Endothelial cell (in vitro differentiated cells): ENCODE measurements around the gene OTOGL. TPM values are rescaled to one million over a fixed set of nuclear protein-coding genes. Genes with fewer than 3 reads are reported as not detected.

Source experiments
- DNase-seq: peaks from one replicate; pipeline ENCODE4 v3.0.0; 2021; ENCODE audit warnings: low spot score
- H3K27ac Mint-ChIP-seq: one replicate; pipeline ENCODE4 v1.8.0; 2021; ENCODE audit warnings: mixed read lengths, inconsistent platforms; ENCODE audit not compliant: unreplicated experiment
- H3K27me3 Mint-ChIP-seq: one replicate; pipeline ENCODE4 v1.8.0; 2021; ENCODE audit warnings: mild to moderate bottlenecking, moderate library complexity, mixed read lengths, inconsistent platforms; ENCODE audit not compliant: unreplicated experiment
- H3K36me3 Mint-ChIP-seq: one replicate; pipeline ENCODE4 v1.8.0; 2021; ENCODE audit warnings: mild to moderate bottlenecking, low read depth, mixed read lengths, inconsistent platforms; ENCODE audit not compliant: unreplicated experiment
- H3K4me1 Mint-ChIP-seq: one replicate; pipeline ENCODE4 v1.8.0; 2021; ENCODE audit warnings: mild to moderate bottlenecking, mixed read lengths, inconsistent platforms; ENCODE audit not compliant: unreplicated experiment
- H3K4me3 Mint-ChIP-seq: one replicate; pipeline ENCODE4 v1.8.0; 2021; ENCODE audit warnings: mild to moderate bottlenecking, mixed read lengths, inconsistent platforms; ENCODE audit not compliant: unreplicated experiment
- H3K9me3 Mint-ChIP-seq: one replicate; pipeline ENCODE4 v1.8.0; 2021; ENCODE audit warnings: mixed read lengths, inconsistent platforms; ENCODE audit not compliant: unreplicated experiment
- total RNA-seq: library from RNA; stranded (reverse); fragmentation: NEBNext Ultra II Directional; extraction: Animal tissue kit (Norgen Biotek cat#: 25700); gene quantifications from one replicate; pipeline ENCODE4 v1.2.1, GENCODE V29; 2021; ENCODE audit not compliant: unreplicated experiment
- TF ChIP-seq, protein P1 (sequence below): fragments of 200-600 bp; sonication (generic); IDR thresholded peaks from one replicate; pipeline ENCODE4 v1.5.0; 2021; ENCODE audit warnings: antibody characterized with exemption; ENCODE audit not compliant: unreplicated experiment

The OTOGL gene
- total RNA-seq, 1 donor from 2014 or later = 0.31 TPM

GRCh38 chr12:80101126-80101525 is 1.8 kb downstream of the OTOGL start:
- Mint-ChIP-seq H3K4me3 (no peak overlapping the region), H3K9me3 (no peaks in the 10 kb centered on the region), H3K27me3 (peaks cover under 1% of the 10 kb centered on the region), H3K4me1 (peaks cover 11% of the 10 kb centered on the region), H3K36me3 (no peaks in the 10 kb centered on the region), H3K27ac (no peak overlapping the region)
- no peak for DNase-seq
- TF ChIP-seq, protein P1, sequence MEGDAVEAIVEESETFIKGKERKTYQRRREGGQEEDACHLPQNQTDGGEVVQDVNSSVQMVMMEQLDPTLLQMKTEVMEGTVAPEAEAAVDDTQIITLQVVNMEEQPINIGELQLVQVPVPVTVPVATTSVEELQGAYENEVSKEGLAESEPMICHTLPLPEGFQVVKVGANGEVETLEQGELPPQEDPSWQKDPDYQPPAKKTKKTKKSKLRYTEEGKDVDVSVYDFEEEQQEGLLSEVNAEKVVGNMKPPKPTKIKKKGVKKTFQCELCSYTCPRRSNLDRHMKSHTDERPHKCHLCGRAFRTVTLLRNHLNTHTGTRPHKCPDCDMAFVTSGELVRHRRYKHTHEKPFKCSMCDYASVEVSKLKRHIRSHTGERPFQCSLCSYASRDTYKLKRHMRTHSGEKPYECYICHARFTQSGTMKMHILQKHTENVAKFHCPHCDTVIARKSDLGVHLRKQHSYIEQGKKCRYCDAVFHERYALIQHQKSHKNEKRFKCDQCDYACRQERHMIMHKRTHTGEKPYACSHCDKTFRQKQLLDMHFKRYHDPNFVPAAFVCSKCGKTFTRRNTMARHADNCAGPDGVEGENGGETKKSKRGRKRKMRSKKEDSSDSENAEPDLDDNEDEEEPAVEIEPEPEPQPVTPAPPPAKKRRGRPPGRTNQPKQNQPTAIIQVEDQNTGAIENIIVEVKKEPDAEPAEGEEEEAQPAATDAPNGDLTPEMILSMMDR = no peak

- TF ChIP-seq, protein P1 = no peak
- Mint-ChIP-seq H3K4me1 (peaks cover 6% of the 10 kb centered on the region), H3K9me3 (no peaks in the 10 kb centered on the region), H3K36me3 (no peaks in the 10 kb centered on the region), H3K27me3 (no peaks in the 10 kb centered on the region), H3K4me3 (no peak overlapping the region), H3K27ac (no peak overlapping the region)
- no peak for DNase-seq
Observed at GRCh38 chr12:80107221-80107620, 7.9 kb downstream of the OTOGL start.

DNA sequence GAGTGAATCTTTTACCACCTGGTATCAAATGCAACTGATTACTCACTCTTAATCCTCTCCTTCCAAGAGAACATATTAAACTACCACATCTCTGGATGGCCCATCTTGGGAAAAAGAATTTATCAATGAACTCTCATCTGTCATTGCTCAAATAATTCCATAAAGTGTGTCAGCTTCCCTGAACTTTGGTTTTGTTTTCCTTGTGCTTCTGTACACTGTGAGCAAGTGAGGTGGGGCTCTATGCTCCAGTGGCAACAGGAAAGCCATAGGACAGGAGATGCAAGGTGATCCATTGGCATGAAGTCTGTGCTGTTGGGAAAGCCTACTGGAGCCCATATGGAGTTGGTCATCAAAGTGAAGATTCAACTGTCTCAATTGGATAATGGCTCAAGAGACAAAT is 17.4 kb downstream of the OTOGL start:
- Mint-ChIP-seq H3K27me3 (no peaks in the 10 kb centered on the region), H3K27ac (no peak overlapping the region), H3K9me3 (peaks cover 5% of the 10 kb centered on the region), H3K36me3 (no peaks in the 10 kb centered on the region), H3K4me1 (peaks cover 8% of the 10 kb centered on the region), H3K4me3 (no peak overlapping the region)
- DNase-seq = no peak
- TF ChIP-seq, protein P1 = no peak

GRCh38 chr12:80118565-80119324 is 19.4 kb downstream of the OTOGL start:
- TF ChIP-seq, protein P1 = no peak
- Mint-ChIP-seq H3K27me3 (peaks cover 1% of the 10 kb centered on the region), H3K4me1 (peaks cover 8% of the 10 kb centered on the region), H3K27ac (no peak overlapping the region), H3K9me3 (peaks cover 5% of the 10 kb centered on the region), H3K4me3 (no peak overlapping the region), H3K36me3 (no peaks in the 10 kb centered on the region)
- no peak for DNase-seq

DNA sequence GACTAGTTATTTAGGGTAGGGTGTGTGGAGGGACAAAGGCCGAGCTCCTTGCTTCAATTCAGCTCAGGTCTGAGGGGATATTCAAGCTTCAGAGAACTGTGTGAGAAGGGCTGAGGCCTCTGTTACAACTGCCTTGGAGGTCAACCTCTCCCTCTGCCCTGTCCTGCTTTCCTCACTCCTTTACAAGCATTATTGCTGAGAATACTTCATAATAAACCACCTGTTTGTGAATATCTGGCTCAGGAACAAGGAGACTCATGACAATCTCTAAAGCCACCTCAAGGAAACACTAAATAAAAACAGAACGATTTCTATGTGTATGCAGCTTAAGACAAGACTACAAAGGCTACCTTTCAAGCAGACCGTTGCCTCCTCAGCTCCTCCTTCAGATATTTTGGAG is 21.7 kb downstream of the OTOGL start:
- Mint-ChIP-seq H3K27ac (no peak overlapping the region), H3K27me3 (peaks cover 1% of the 10 kb centered on the region), H3K36me3 (no peaks in the 10 kb centered on the region), H3K4me1 (peaks cover 8% of the 10 kb centered on the region), H3K4me3 (no peak overlapping the region), H3K9me3 (no peaks in the 10 kb centered on the region)
- DNase-seq = no peak
- TF ChIP-seq, protein P1 = no peak
